Kidney (tissue), 14 donors: ENCODE measurements around the gene BCL2L11. TPM values are rescaled to one million over a fixed set of nuclear protein-coding genes. Genes with fewer than 3 reads are reported as not detected.

ENCODE experiments used
- DNase-seq, 5 donors: peaks; one replicate each; pipeline ENCODE4 v3.0.0-alpha.2; 2013 to 2020
- FAIRE-seq: peaks from 2 replicates; lab custom pipeline; 2012; peaks lifted over from hg19 to GRCh38; lab: Jason Lieb, UNC
- H3K27ac ChIP-seq, 2 donors: one replicate each; pipeline ENCODE4 v1.7.0; 2013; ENCODE audit warnings: low read depth in 2 of 2, low read length in 2 of 2, inconsistent platforms in 1 of 2
- H3K27me3 ChIP-seq: one replicate; pipeline ENCODE4 v1.7.1; 2013; ENCODE audit warnings: low read length, inconsistent platforms; ENCODE audit not compliant: control insufficient read depth, insufficient read depth
- H3K36me3 ChIP-seq, 3 donors: one replicate each; pipeline versions ENCODE4 v1.7.0 to v1.7.1; 2013; ENCODE audit warnings: low read length in 3 of 3, control low read depth in 1 of 3, inconsistent platforms in 1 of 3; ENCODE audit not compliant: insufficient read depth in 3 of 3, control insufficient read depth in 2 of 3
- H3K4me1 ChIP-seq, 3 donors: one replicate each; pipeline versions ENCODE4 v1.7.0 to v1.7.1; 2013; ENCODE audit warnings: low read length in 3 of 3, inconsistent platforms in 1 of 3, low read depth in 1 of 3; ENCODE audit not compliant: control insufficient read depth in 2 of 3, insufficient read depth in 2 of 3
- H3K4me3 ChIP-seq, 3 donors: one replicate each; pipeline versions ENCODE4 v1.7.0 to v1.8.1; 2013; ENCODE audit warnings: low read length in 3 of 3, control low read depth in 1 of 3, inconsistent platforms in 1 of 3
- H3K9ac ChIP-seq, 3 donors: one replicate each; pipeline versions ENCODE4 v1.7.0 to v1.7.1; 2013; ENCODE audit warnings: low read length in 3 of 3, control low read depth in 1 of 3, inconsistent platforms in 1 of 3
- H3K9me3 ChIP-seq, 3 donors: one replicate each; pipeline versions ENCODE4 v1.7.0 to v1.7.1; 2013; ENCODE audit warnings: low read length in 3 of 3, control low read depth in 1 of 3, inconsistent platforms in 1 of 3; ENCODE audit not compliant: control insufficient read depth in 2 of 3, insufficient read depth in 1 of 3
- intact Hi-C: fragments of 100-400 bp; cut with DNase I; formaldehyde crosslinking; loops from one replicate; pipeline ENCODE4 v1.11.1; 2022
- polyA plus RNA-seq: library from polyadenylated mRNA; stranded (reverse); fragments of 350-450 nt; fragmentation: Illumina TruSeq; extraction: RNeasy Lipid Tissue Mini Kit (QIAGEN cat#74804); gene quantifications from one replicate; pipeline ENCODE4 v1.2.3, GENCODE V29; 2014; ENCODE audit warnings: low read depth, low replicate concordance; ENCODE audit not compliant: insufficient read depth
- total RNA-seq: library from RNA; stranded (reverse); fragmentation: NEBNext Ultra II Directional; extraction: Animal tissue kit (Norgen Biotek cat#: 25700); gene quantifications from one replicate; pipeline ENCODE4 v1.2.1, GENCODE V29; 2021
- TF ChIP-seq, protein P1 (sequence below): IDR thresholded peaks from 3 replicates; pipeline ENCODE4 v1.5.1; 2012; ENCODE audit warnings: mild to moderate bottlenecking, moderate library complexity, borderline replicate concordance; ENCODE audit not compliant: insufficient read depth; ENCODE audit errors: extremely low read depth
- donor health status: control.
- donor health status: control.
- donor health status: control.
- donor health status: control.
- donor health status: control.
- donor health status: DM: yes; HTN: yes; CAD: no.
- donor health status: Normal renal cell carcinoma (clear cell type).

The BCL2L11 gene
- total and polyA plus RNA-seq, 2 donors from 2014 or later: 6.5 to 32.7 TPM

DNA sequence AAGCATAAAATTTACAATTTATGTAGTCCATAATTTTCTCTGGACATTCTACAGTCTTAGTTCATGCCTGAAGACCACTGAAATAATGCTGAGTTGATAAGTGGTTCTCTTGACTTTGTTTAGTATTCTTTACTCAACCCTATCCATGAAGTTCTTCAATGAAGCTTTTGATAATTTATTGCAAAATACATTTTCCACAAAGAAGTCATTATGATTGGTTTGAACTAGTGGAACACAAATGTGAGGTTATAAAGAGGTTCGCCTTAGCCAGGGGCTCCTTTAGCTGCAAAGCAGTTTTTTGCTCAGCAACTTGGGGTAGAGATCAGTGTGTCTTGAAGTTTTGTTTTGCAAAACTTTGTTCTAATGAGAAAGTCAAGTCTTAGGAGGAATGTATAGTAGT lies 5.9 kb downstream of the BCL2L11 start:
- FAIRE-seq (no peak), DNase-seq (no peak)
- intact Hi-C loops: no loop called here
- Histone ChIP-seq H3K9me3 (no peaks in the 10 kb centered on the region), H3K4me3 (no peak overlapping the region), H3K9ac (no peak overlapping the region), H3K4me1 (peaks cover 0 to 8% (median 5%) of the 10 kb centered on the region in 3 donors), H3K27ac (no peak overlapping the region), H3K27me3 (no peaks in the 10 kb centered on the region), H3K36me3 (peaks cover 0 to 14% (median 10%) of the 10 kb centered on the region in 3 donors)
- TF ChIP-seq, protein P1, sequence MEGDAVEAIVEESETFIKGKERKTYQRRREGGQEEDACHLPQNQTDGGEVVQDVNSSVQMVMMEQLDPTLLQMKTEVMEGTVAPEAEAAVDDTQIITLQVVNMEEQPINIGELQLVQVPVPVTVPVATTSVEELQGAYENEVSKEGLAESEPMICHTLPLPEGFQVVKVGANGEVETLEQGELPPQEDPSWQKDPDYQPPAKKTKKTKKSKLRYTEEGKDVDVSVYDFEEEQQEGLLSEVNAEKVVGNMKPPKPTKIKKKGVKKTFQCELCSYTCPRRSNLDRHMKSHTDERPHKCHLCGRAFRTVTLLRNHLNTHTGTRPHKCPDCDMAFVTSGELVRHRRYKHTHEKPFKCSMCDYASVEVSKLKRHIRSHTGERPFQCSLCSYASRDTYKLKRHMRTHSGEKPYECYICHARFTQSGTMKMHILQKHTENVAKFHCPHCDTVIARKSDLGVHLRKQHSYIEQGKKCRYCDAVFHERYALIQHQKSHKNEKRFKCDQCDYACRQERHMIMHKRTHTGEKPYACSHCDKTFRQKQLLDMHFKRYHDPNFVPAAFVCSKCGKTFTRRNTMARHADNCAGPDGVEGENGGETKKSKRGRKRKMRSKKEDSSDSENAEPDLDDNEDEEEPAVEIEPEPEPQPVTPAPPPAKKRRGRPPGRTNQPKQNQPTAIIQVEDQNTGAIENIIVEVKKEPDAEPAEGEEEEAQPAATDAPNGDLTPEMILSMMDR: no peak

DNA sequence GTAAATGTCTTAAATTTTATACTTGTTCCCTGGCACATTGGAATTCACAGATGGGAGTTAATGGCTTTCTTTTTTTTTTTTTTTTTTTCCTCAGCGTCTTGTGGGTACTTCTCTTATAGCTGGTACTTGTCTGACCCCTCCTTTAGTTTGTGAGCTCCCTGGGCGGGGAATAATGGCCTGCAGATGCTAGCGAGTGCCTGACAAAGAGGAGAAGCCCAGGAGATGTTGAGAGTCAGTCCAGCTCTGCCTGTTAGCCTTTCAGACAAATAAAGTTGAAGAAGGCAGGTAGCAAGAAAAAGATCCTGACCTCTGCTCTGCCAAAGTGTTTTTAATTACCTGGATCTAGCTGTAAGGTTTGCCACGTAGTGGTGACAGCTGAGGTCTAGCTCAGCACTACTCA lies 6.6 kb downstream of the BCL2L11 start:
- Histone ChIP-seq H3K9ac (no peak overlapping the region), H3K9me3 (no peaks in the 10 kb centered on the region), H3K27me3 (no peaks in the 10 kb centered on the region), H3K4me3 (no peak overlapping the region), H3K4me1 (peaks cover 0 to 5% (median 5%) of the 10 kb centered on the region in 3 donors), H3K27ac (no peak overlapping the region), H3K36me3 (peaks cover 0 to 14% (median 12%) of the 10 kb centered on the region in 3 donors)
- DNase-seq (no peak), FAIRE-seq (no peak)
- intact Hi-C loops: no loop called here
- TF ChIP-seq, protein P1: no peak

- H3K4me3 ChIP-seq: no peak overlapping the region
- TF ChIP-seq, protein P1: no peak
- H3K9ac ChIP-seq: no peak overlapping the region
- peaks cover 0 to 14% (median 12%) of the 10 kb centered on the region in 3 donors for H3K36me3 ChIP-seq
- no peaks in the 10 kb centered on the region for H3K9me3 ChIP-seq
- FAIRE-seq (no peak), DNase-seq (no peak)
- peaks cover 0 to 5% (median 5%) of the 10 kb centered on the region in 3 donors for H3K4me1 ChIP-seq
- intact Hi-C loops: no loop called here
- no peak overlapping the region for H3K27ac ChIP-seq
- H3K27me3 ChIP-seq: no peaks in the 10 kb centered on the region
Observed at GRCh38 chr2:111128096-111128495, 7.4 kb downstream of the BCL2L11 start.

DNA sequence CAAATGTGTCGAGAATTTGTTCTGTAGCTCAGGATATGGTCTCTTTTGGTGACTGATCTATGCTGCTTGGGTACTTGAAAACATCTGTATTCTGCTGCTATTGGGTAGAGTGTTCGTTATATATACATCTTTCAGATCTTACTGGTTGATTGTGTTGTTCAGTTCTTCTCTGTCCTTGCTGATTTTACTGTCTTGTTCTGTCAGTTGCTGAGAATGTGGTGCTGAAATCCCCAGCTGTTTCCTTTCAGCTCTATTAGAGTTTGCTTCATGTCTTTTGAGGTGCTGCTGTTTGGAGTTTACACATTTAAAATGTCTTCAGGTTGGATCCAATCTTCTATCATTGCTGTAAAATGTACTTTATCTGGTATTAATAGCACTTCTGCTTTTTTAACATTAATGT lies 12.9 kb downstream of the BCL2L11 start:
- Histone ChIP-seq H3K4me3 (no peak overlapping the region), H3K4me1 (peaks cover 0 to 3% (median 0%) of the 10 kb centered on the region in 3 donors), H3K9ac (no peak overlapping the region), H3K9me3 (no peaks in the 10 kb centered on the region), H3K27ac (no peak overlapping the region), H3K36me3 (peaks cover 0 to 5% (median 0%) of the 10 kb centered on the region in 3 donors), H3K27me3 (no peaks in the 10 kb centered on the region)
- intact Hi-C loops: no loop called here
- DNase-seq: peak in 1 of 5 donors; percentile 24
- TF ChIP-seq, protein P1: no peak
- FAIRE-seq: no peak
